H7 (cell line): Measurements from ENCODE around the gene GADD45G. TPM values are rescaled to one million over a fixed set of nuclear protein-coding genes. Genes with fewer than 3 reads are reported as not detected.

Source experiments
- total RNA-seq: library from RNA; depleted of rRNA; stranded (reverse); fragments of >200 nt; shearing (Covaris generic); gene quantifications from 2 replicates; pipeline ENCODE4 v1.2.3, GENCODE V29; 2014; rRNA removed

GADD45G gene
- total RNA-seq, 1 experiment from 2014 or later, result 3.7 TPM

Other genes starting within 250 kb of the GADD45G start
- gene SEMA4D, start 106.9 kb upstream of the GADD45G start, total RNA-seq, result 17.0 and 23.6 TPM in 2 replicates